22Rv1 (cell line): ENCODE measurements around the gene SLC7A14.

Experiments used
- H3K27ac ChIP-seq: fragments of 450-650 bp; 2 replicates; pipeline ENCODE4 v1.5.1; 2017
- ZFX ChIP-seq: fragments of 450-650 bp; IDR thresholded peaks from 2 replicates; pipeline ENCODE4 v1.6.1; 2017; ENCODE audit warnings: antibody characterized with exemption, borderline replicate concordance
- TF ChIP-seq, protein P1 (sequence below): fragments of 450-650 bp; IDR thresholded peaks from 2 replicates; pipeline ENCODE4 v1.5.1; 2017; ENCODE audit warnings: mild to moderate bottlenecking

SLC7A14 gene

GRCh38 chr3:170465955-170466354 lies 119.9 kb downstream of the SLC7A14 start:
- no peak for TF ChIP-seq ZFX
- TF ChIP-seq, protein P1, sequence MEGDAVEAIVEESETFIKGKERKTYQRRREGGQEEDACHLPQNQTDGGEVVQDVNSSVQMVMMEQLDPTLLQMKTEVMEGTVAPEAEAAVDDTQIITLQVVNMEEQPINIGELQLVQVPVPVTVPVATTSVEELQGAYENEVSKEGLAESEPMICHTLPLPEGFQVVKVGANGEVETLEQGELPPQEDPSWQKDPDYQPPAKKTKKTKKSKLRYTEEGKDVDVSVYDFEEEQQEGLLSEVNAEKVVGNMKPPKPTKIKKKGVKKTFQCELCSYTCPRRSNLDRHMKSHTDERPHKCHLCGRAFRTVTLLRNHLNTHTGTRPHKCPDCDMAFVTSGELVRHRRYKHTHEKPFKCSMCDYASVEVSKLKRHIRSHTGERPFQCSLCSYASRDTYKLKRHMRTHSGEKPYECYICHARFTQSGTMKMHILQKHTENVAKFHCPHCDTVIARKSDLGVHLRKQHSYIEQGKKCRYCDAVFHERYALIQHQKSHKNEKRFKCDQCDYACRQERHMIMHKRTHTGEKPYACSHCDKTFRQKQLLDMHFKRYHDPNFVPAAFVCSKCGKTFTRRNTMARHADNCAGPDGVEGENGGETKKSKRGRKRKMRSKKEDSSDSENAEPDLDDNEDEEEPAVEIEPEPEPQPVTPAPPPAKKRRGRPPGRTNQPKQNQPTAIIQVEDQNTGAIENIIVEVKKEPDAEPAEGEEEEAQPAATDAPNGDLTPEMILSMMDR: no peak
- peak overlapping the region; percentile 99 for H3K27ac ChIP-seq

DNA sequence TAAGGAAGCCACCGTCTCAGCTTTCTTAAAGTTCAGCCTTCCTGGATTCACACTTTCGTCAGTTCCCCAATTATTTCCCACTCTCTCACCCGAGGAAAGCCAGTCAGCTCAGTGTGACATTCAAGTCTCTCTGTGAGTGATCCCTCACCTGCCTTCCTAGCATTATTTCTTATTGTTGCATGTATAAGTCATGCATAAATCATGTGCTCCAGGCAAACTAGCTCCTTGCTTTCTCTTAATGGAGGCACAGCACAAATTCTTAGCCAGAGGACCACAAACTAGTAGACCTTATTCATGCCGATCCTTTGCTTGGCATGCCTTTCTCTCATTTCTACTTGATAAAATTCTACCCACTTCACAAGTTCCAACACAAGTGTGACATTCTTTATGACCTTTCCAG lies 122.9 kb downstream of the SLC7A14 start:
- H3K27ac ChIP-seq: peak overlapping the region; percentile 99; the same call in 1 of the 2 replicates
- TF ChIP-seq ZFX: no peak
- TF ChIP-seq, protein P1: no peak

DNA sequence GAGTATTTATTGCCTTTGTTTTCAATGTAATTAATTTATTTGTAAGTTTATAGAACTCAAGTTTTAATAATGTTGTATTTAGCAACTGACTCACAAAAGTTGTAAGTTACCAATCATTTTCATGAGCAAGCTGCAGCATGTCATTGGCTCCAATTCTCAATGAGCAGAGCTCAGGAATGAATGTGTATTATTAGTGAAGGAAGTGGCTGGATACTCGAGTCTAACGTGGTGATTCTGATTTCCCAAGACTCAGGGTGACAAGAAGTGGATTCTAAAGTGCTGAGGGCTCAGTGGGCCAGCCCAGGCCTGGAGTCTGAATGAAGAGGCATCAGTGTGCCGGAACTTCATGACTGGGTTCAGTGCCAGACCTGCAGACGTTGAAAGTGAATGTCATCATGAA lies 127.6 kb downstream of the SLC7A14 start:
- TF ChIP-seq ZFX: no peak
- TF ChIP-seq, protein P1: no peak
- H3K27ac ChIP-seq: no peak overlapping the region

DNA sequence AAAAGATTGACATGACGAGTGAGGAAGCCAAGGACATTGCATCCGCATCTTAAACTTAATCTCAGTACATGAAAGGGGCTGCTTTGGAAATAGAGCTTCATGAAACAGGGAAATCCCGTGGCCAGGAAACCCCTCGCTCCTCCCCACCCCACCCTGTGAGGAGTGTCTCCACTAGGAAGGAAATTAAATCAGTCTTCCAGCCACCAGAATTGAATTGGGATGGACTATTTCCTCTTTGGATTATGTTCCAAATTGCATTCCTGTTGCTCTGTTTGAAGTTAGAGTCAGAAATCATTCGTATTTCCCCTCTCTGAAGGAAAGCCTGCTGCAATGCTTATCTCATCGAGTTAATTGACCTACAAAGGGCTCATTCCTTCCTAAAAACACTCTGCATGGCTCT lies 131.4 kb downstream of the SLC7A14 start:
- H3K27ac ChIP-seq: no peak overlapping the region
- TF ChIP-seq, protein P1: no peak
- no peak for TF ChIP-seq ZFX

DNA sequence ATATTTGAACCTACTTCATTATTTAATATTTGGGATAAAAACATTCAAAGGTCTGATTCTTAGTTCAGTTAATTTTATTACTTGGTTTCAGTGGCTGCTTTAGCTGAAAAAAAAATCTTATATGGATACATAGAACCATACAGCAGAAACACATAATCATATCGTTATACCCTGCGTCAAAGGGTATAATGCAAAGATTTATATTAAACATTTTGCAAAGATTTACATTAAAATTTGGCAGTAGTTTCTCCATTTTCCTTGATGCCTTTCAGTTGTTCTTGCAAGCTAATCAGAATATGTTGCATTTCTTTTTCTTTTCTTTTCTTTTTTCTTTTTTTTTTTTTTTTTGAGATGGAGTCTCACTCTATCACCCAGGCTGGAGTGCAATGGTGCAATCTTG lies 135.8 kb downstream of the SLC7A14 start:
- no peak overlapping the region for H3K27ac ChIP-seq
- no peak for TF ChIP-seq ZFX
- TF ChIP-seq, protein P1: no peak

- no peak overlapping the region for H3K27ac ChIP-seq
- TF ChIP-seq, protein P1: no peak
- TF ChIP-seq ZFX: no peak
Observed at GRCh38 chr3:170448584-170448983, 137.3 kb downstream of the SLC7A14 start.

DNA sequence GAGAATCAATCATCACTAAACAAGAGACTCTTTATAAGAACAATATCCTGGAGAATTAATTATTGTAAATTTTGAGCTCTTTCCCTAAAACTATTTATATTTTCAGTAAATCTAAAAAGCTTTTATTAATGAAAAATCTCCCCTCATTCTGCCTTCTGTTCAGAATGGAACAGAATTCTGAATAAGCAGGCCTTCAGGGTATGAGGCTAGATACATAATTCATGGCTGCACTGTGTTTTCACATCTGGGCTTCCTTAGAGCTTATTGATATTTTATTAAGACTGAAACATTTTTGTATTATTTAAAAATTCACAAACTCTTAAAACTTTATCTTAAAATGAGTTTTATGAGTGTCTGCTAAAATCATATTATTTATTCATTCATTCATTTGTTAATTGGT lies 142.4 kb downstream of the SLC7A14 start:
- TF ChIP-seq, protein P1: no peak
- H3K27ac ChIP-seq: no peak overlapping the region
